C4-2B (cell line): Measurements from ENCODE around the gene MGMT.

ENCODE experiments used
- H3K27ac ChIP-seq: fragments of 450-650 bp; 2 replicates; pipeline ENCODE4 v1.5.1; 2017
- ZFX ChIP-seq: fragments of 450-650 bp; IDR thresholded peaks from 2 replicates; pipeline ENCODE4 v1.6.1; 2017
- TF ChIP-seq, protein P1 (sequence below): fragments of 450-650 bp; conservative IDR thresholded peaks from 2 replicates; pipeline ENCODE4 v1.5.1; 2017; ENCODE audit warnings: mild to moderate bottlenecking

Gene MGMT

DNA sequence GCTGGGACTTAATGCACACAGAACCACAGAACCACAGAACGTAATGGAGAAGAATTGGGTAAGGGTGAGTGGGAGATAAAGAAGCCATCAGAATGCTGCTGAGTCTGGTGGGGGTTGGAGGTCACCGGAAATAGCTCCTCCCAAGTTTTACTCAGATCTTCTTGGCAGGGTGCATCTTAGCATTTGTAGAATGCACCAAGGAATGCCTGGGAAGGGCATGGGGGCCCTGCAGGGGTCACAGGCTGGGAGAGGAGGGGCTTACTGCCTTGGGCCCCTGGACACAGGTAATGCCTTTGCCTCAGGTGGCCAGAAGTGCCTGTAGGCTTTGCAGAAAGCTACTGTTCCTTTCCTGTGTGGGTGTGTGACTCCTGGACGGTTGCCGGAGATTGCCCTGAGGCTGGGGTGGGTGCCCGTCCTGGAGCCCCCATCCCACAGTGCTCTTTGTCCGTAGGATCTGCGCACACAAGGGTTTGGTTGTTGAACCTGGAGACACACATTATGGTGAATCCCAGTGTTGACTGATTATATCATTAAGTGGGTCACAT is 55.1 kb downstream of the MGMT start:
- no peak for TF ChIP-seq ZFX
- TF ChIP-seq, protein P1, sequence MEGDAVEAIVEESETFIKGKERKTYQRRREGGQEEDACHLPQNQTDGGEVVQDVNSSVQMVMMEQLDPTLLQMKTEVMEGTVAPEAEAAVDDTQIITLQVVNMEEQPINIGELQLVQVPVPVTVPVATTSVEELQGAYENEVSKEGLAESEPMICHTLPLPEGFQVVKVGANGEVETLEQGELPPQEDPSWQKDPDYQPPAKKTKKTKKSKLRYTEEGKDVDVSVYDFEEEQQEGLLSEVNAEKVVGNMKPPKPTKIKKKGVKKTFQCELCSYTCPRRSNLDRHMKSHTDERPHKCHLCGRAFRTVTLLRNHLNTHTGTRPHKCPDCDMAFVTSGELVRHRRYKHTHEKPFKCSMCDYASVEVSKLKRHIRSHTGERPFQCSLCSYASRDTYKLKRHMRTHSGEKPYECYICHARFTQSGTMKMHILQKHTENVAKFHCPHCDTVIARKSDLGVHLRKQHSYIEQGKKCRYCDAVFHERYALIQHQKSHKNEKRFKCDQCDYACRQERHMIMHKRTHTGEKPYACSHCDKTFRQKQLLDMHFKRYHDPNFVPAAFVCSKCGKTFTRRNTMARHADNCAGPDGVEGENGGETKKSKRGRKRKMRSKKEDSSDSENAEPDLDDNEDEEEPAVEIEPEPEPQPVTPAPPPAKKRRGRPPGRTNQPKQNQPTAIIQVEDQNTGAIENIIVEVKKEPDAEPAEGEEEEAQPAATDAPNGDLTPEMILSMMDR, result no peak
- no peak overlapping the region for H3K27ac ChIP-seq

DNA sequence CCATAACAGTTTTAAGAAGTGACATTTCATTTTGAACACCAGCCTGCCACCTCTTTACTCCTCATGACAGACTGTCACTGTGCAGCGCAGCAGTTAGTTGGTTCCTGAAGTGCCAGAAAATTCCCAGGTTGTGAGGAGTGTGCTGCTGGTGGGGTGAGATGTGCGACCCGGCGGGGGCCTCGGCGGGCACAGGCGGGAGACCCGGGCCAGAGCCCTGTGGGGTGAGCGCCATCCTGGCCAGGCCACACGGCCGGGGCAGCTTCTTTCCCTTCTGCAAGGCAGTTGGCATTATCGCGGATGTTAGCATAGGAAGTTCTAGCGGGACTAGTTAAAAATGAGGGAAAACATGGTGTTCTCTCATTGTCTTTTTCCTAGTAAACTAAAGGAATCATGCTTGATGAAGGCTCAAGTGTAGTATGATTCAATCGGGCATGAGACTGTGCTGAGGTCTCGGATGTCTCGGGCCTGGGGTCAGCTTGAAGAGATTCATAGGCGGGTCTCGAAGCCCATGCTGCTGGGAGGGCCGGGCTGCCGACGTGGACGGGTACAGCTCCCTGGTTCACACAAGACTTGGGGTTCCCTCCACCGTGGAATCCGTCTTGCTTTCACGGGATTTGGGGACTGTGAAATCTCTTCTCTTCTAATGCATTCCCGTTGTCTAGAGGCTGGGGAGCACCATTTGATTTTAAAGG is 56.1 kb downstream of the MGMT start:
- TF ChIP-seq, protein P1, result no peak
- TF ChIP-seq ZFX, result no peak

GRCh38 chr10:129523723-129524316 is 56.8 kb downstream of the MGMT start:
- TF ChIP-seq, protein P1, result no peak
- no peak for TF ChIP-seq ZFX
- no peak overlapping the region for H3K27ac ChIP-seq

More for the DNA sequence above, 56.1 kb downstream of the MGMT start:
- H3K27ac ChIP-seq, result no peak overlapping the region

DNA sequence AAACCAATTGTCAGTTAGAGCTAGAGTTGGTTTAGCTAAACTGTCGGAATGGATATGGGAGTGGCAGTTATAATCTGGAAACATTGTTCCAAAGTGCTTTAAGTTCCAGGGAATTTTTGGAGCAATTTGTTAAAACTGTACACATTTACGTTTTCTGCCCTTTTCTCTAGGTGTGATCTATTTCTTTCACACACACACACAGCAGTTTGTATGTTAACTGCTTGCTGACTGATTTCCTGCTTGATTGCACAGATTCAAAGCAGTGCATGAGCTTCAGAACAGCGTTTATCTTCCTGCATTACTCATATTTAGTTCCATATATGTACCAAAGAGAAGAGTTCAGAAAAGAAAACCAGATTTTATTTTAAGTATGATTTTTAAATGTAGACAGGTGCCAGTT is 57.9 kb downstream of the MGMT start:
- H3K27ac ChIP-seq, result no peak overlapping the region

DNA sequence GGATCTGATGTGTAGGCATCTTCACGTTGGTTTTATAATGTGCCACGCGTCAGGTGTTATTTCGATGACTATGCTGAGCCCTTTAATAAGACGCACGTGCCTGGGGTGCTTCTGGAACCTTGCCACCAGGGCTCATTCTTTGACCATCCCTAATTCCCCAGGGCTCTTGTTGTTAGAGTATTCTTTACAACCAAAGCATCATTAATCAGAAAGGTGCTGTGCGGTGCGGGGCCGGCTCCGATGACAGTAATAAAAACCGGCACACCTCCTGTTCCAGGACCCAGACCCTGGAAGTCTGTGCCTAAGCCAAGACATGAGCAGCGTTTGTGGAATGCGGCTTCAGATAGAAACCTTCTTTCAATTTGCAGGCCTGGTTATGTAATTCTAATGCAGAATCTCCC is 58.4 kb downstream of the MGMT start:
- no peak for TF ChIP-seq ZFX
- no peak overlapping the region for H3K27ac ChIP-seq

More for the DNA sequence above, 57.9 kb downstream of the MGMT start:
- TF ChIP-seq, protein P1, result no peak
- TF ChIP-seq ZFX, result no peak

GRCh38 chr10:129526943-129527342 is 59.9 kb downstream of the MGMT start:
- no peak overlapping the region for H3K27ac ChIP-seq
- TF ChIP-seq, protein P1, result no peak
- TF ChIP-seq ZFX, result no peak

DNA sequence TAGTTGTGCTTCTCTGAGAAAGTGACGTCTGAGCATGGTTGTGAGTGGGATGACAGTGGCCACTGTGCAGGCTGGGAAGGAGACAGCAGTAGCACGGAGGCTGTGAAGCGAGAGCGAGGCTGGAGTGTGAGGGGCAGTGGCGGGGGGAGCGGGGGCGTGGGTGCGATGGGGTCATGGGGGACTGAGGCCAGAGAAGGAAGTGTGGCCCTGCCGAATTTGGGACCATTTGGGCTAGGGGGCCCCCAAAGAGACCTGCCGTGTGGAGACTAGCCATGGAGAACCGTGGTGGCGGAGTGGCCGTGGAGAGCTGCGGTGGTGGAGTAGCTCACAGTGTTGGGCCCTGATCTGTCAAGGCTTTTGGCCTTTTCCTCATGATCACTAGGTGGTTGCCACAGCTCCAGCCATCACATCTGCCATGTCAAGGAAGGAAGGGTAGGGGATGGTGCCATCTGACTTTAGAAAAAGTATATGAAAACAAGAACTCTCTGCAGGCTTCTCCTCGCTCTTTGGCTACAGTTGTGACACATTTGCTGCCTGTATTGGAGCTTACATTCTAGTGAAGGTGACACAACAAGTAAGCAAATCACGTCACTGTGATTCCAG is 61.4 kb downstream of the MGMT start:
- H3K27ac ChIP-seq, result no peak overlapping the region
- TF ChIP-seq ZFX, result no peak
- TF ChIP-seq, protein P1, result no peak
